ENCODE measurements around the gene FBH1. TPM values are rescaled to one million over a fixed set of nuclear protein-coding genes. Genes with fewer than 3 reads are reported as not detected.

The FBH1 gene
- total RNA-seq, 1 donor: 93.7 TPM

- H3K4me3 ChIP-seq (ENCODE audit: insufficient read depth, low read length): no peak overlapping the region
- no peaks in the 10 kb centered on the region for H3K4me1 ChIP-seq (ENCODE audit: insufficient read depth, low read length)
- H3K4me2 ChIP-seq (ENCODE audit: insufficient read depth, low read length): no peak overlapping the region
- no peaks in the 10 kb centered on the region for H3K9me3 ChIP-seq (ENCODE audit: low read depth, low read length)
- H3K27me3 ChIP-seq (ENCODE audit: insufficient read depth, low read length): no peaks in the 10 kb centered on the region
- H2AFZ ChIP-seq (ENCODE audit: low read length): no peak overlapping the region
- DNase-seq (ENCODE audit: insufficient read length, low spot score, missing footprints): no peak
- H3K27ac ChIP-seq (ENCODE audit: low read depth, low read length): no peak overlapping the region
- no peaks in the 10 kb centered on the region for H4K20me1 ChIP-seq (ENCODE audit: insufficient read depth, low read length)
- no peak for TF ChIP-seq CTCF (IDR thresholded peaks at IDR 0.05; ENCODE audit: extremely low read depth, low read depth, low read length)
- H3K79me2 ChIP-seq (ENCODE audit: insufficient read depth, low read length): no peaks in the 10 kb centered on the region
- H3K36me3 ChIP-seq (ENCODE audit: insufficient read depth, low read length): no peaks in the 10 kb centered on the region
These were observed 80.0 kb downstream of the FBH1 start for GRCh38 chr10:5970066-5970465.

DNA sequence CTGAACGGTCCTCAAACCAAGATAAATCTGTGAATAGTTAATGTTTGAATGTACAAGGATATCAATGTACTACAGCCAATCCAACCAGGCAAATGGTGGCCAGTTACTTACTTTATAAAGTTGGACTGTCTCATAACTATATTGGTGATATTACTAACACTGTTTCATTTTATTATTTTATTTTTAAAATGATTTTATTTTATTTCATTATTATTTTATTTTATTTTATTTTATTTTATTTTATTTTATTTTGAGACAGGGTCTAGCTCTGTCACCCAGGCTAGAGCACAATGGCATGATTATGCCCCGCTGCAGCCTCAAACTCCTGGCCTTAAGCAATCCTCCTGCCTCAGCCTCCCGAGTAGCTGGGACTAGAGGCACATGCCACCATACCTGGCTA, 80.5 kb downstream of the FBH1 start:
- no peak for TF ChIP-seq CTCF (IDR thresholded peaks at IDR 0.05; ENCODE audit: extremely low read depth, low read depth, low read length)
- no peaks in the 10 kb centered on the region for H3K79me2 ChIP-seq (ENCODE audit: insufficient read depth, low read length)
- H2AFZ ChIP-seq (ENCODE audit: low read length): no peak overlapping the region

DNA sequence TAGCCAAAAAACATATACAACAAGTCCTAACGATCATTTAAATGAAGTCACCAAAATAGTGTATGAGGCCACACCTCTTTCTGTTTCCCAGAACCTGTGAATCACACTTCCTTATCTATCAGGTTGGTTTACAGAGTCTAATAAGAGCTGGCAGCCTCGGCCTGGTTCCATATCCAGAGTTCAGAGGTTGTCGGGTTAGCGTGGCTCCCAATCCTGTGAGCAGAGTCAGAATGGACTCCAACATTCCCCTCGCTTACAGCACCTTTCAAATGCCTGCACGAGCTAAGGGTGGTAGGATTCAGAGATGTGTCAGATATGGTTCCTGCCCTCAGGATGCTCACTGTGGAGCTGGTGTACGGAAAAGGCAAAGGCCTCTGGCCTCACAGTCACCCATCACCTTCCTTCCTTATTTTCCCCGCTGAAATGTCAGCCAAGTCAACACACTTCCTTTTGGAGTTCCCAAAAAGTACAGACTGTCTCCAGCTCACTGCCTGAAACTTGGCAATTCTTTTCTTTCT, 81.3 kb downstream of the FBH1 start:
- TF ChIP-seq CTCF (IDR thresholded peaks at IDR 0.05; ENCODE audit: extremely low read depth, low read depth, low read length): no peak
- Histone ChIP-seq H3K27me3 (ENCODE audit: insufficient read depth, low read length) (no peaks in the 10 kb centered on the region), H4K20me1 (ENCODE audit: insufficient read depth, low read length) (no peaks in the 10 kb centered on the region), H3K9me3 (ENCODE audit: low read depth, low read length) (no peaks in the 10 kb centered on the region), H3K4me3 (ENCODE audit: insufficient read depth, low read length) (no peak overlapping the region), H3K27ac (ENCODE audit: low read depth, low read length) (no peak overlapping the region), H3K36me3 (ENCODE audit: insufficient read depth, low read length) (no peaks in the 10 kb centered on the region), H3K4me2 (ENCODE audit: insufficient read depth, low read length) (no peak overlapping the region), H2AFZ (ENCODE audit: low read length) (no peak overlapping the region), H3K4me1 (ENCODE audit: insufficient read depth, low read length) (no peaks in the 10 kb centered on the region), H3K79me2 (ENCODE audit: insufficient read depth, low read length) (no peaks in the 10 kb centered on the region)
- DNase-seq (ENCODE audit: insufficient read length, low spot score, missing footprints): peak; percentile 80

More for the DNA sequence above, 80.5 kb downstream of the FBH1 start:
- H3K36me3 ChIP-seq (ENCODE audit: insufficient read depth, low read length): no peaks in the 10 kb centered on the region
- H3K4me1 ChIP-seq (ENCODE audit: insufficient read depth, low read length): no peaks in the 10 kb centered on the region
- no peak overlapping the region for H3K4me2 ChIP-seq (ENCODE audit: insufficient read depth, low read length)
- DNase-seq (ENCODE audit: insufficient read length, low spot score, missing footprints): no peak
- H3K9me3 ChIP-seq (ENCODE audit: low read depth, low read length): no peaks in the 10 kb centered on the region
- H3K27ac ChIP-seq (ENCODE audit: low read depth, low read length): no peak overlapping the region
- H3K27me3 ChIP-seq (ENCODE audit: insufficient read depth, low read length): no peaks in the 10 kb centered on the region
- no peaks in the 10 kb centered on the region for H4K20me1 ChIP-seq (ENCODE audit: insufficient read depth, low read length)
- no peak overlapping the region for H3K4me3 ChIP-seq (ENCODE audit: insufficient read depth, low read length)

GRCh38 chr10:5971886-5972285, 81.8 kb downstream of the FBH1 start:
- Histone ChIP-seq H4K20me1 (ENCODE audit: insufficient read depth, low read length) (no peaks in the 10 kb centered on the region), H2AFZ (ENCODE audit: low read length) (no peak overlapping the region), H3K36me3 (ENCODE audit: insufficient read depth, low read length) (no peaks in the 10 kb centered on the region), H3K4me2 (ENCODE audit: insufficient read depth, low read length) (no peak overlapping the region), H3K4me3 (ENCODE audit: insufficient read depth, low read length) (no peak overlapping the region), H3K27ac (ENCODE audit: low read depth, low read length) (no peak overlapping the region), H3K27me3 (ENCODE audit: insufficient read depth, low read length) (no peaks in the 10 kb centered on the region), H3K79me2 (ENCODE audit: insufficient read depth, low read length) (no peaks in the 10 kb centered on the region), H3K9me3 (ENCODE audit: low read depth, low read length) (no peaks in the 10 kb centered on the region), H3K4me1 (ENCODE audit: insufficient read depth, low read length) (no peaks in the 10 kb centered on the region)
- TF ChIP-seq CTCF (IDR thresholded peaks at IDR 0.05; ENCODE audit: extremely low read depth, low read depth, low read length): no peak
- DNase-seq (ENCODE audit: insufficient read length, low spot score, missing footprints): no peak

All from osteoblast (primary cell).